Karpas-422 (cell line): ENCODE measurements around the gene ITPRIP. TPM values are rescaled to one million over a fixed set of nuclear protein-coding genes. Genes with fewer than 3 reads are reported as not detected.
A peak's percentile ranks its signal among the peaks of the same experiment; 100 is the strongest.

Experiments used
- DNase-seq: peaks from one replicate; pipeline ENCODE4 v3.0.0-alpha.2; 2015
- H2AFZ ChIP-seq: fragments of 200-600 bp; sonication (generic); 2 replicates; pipeline ENCODE4 v1.6.1; 2014; ENCODE audit warnings: antibody characterized with exemption, low read length, mixed read lengths
- H3K27ac ChIP-seq: fragments of 200-600 bp; sonication (generic); 2 replicates; pipeline ENCODE4 v1.5.1; 2014; ENCODE audit warnings: mild to moderate bottlenecking, low read length, moderate library complexity
- H3K27me3 ChIP-seq: fragments of 200-600 bp; sonication (generic); 2 replicates; pipeline ENCODE4 v1.6.1; 2014; ENCODE audit warnings: low read length, mixed read lengths
- H3K36me3 ChIP-seq: fragments of 200-600 bp; sonication (generic); 2 replicates; pipeline ENCODE4 v1.6.1; 2014; ENCODE audit warnings: low read length, mixed read lengths; ENCODE audit not compliant: insufficient read depth
- H3K4me1 ChIP-seq: fragments of 200-600 bp; sonication (generic); 2 replicates; pipeline ENCODE4 v1.6.1; 2014; ENCODE audit warnings: mild to moderate bottlenecking, low read length, mixed read lengths
- H3K4me2 ChIP-seq: fragments of 200-600 bp; sonication (generic); 2 replicates; pipeline ENCODE4 v1.6.1; 2014; ENCODE audit warnings: low read length, low read depth, mild to moderate bottlenecking; ENCODE audit not compliant: poor library complexity, severe bottlenecking
- H3K4me3 ChIP-seq: fragments of 200-600 bp; sonication (generic); 2 replicates; pipeline ENCODE4 v1.5.1; 2014; ENCODE audit warnings: mild to moderate bottlenecking, antibody characterized with exemption, low read length, mixed read lengths
- H3K79me2 ChIP-seq: fragments of 200-600 bp; sonication (generic); 2 replicates; pipeline ENCODE4 v1.6.1; 2014; ENCODE audit warnings: mild to moderate bottlenecking, low read length, mixed read lengths
- H3K9ac ChIP-seq: fragments of 200-600 bp; sonication (generic); 2 replicates; pipeline ENCODE4 v1.6.0; 2014; ENCODE audit warnings: low read length
- H3K9me2 ChIP-seq: fragments of 200-600 bp; sonication (generic), shearing (Covaris generic); replicated peaks from 2 replicates; pipeline ENCODE4 v1.6.0; 2014; ENCODE audit warnings: mild to moderate bottlenecking, low read length, moderate library complexity; ENCODE audit not compliant: insufficient read depth
- H3K9me3 ChIP-seq: fragments of 300-700, 200-600 bp; sonication (generic); 2 replicates; pipeline ENCODE4 v1.6.1; 2014; ENCODE audit warnings: low read length, mixed read lengths
- H4K20me1 ChIP-seq: fragments of 200-600 bp; sonication (generic); 2 replicates; pipeline ENCODE4 v1.6.1; 2014; ENCODE audit warnings: mild to moderate bottlenecking, antibody characterized with exemption, low read length, low read depth; ENCODE audit not compliant: insufficient read depth
- total RNA-seq: library from RNA; depleted of rRNA; stranded (reverse); fragments of >200 nt; shearing (Covaris generic); gene quantifications from 2 replicates; pipeline ENCODE4 v1.2.3, GENCODE V29; 2014; ENCODE audit warnings: low replicate concordance

ITPRIP gene
- total RNA-seq, 1 experiment from 2014 or later: 4.5 TPM

- Histone ChIP-seq H3K9me3 (no peaks in the 10 kb centered on the region), H3K4me2 (no peak overlapping the region), H3K9ac (no peak overlapping the region), H3K36me3 (no peaks in the 10 kb centered on the region), H3K4me3 (no peak overlapping the region), H2AFZ (no peak overlapping the region), H3K9me2 (no peaks in the 10 kb centered on the region), H3K27me3 (no peaks in the 10 kb centered on the region), H3K4me1 (peaks cover 5% of the 10 kb centered on the region), H4K20me1 (no peaks in the 10 kb centered on the region), H3K79me2 (no peaks in the 10 kb centered on the region), H3K27ac (no peak overlapping the region)
- no peak for DNase-seq
Observed at GRCh38 chr10:104279550-104280259, 58.6 kb downstream of the ITPRIP start.

- H3K9ac ChIP-seq: no peak overlapping the region
- DNase-seq: no peak
- H3K4me1 ChIP-seq: peaks cover 8% of the 10 kb centered on the region
- no peaks in the 10 kb centered on the region for H4K20me1 ChIP-seq
- no peaks in the 10 kb centered on the region for H3K9me2 ChIP-seq
- H3K9me3 ChIP-seq: no peaks in the 10 kb centered on the region
- H3K4me2 ChIP-seq: no peak overlapping the region
- H3K79me2 ChIP-seq: no peaks in the 10 kb centered on the region
- H2AFZ ChIP-seq: no peak overlapping the region
- no peaks in the 10 kb centered on the region for H3K27me3 ChIP-seq
- H3K27ac ChIP-seq: no peak overlapping the region
- no peaks in the 10 kb centered on the region for H3K36me3 ChIP-seq
- no peak overlapping the region for H3K4me3 ChIP-seq
Observed at GRCh38 chr10:104277785-104278184, 60.5 kb downstream of the ITPRIP start.

DNA sequence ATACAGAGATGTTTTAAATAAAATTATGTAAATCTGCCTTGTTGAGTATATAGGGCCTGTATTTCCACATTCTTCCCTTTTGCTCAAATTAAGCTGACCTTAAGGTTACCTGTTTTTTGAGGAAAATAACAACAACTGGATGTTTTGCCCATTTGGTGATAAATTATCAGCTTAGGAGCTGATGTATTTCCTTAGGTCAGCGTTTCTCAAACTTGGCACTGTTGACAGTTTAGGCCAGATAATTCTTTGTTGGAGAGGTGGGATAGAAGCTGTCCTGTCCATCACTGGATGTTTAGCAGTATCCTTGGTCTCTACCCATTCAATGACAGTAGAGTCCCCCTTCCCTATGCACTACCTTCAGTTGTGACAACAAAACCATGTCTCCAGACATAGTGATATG is 62.1 kb downstream of the ITPRIP start:
- H3K79me2 ChIP-seq: no peaks in the 10 kb centered on the region
- no peaks in the 10 kb centered on the region for H3K36me3 ChIP-seq
- no peaks in the 10 kb centered on the region for H4K20me1 ChIP-seq
- H2AFZ ChIP-seq: no peak overlapping the region
- no peak overlapping the region for H3K4me2 ChIP-seq
- H3K4me3 ChIP-seq: no peak overlapping the region
- no peaks in the 10 kb centered on the region for H3K9me3 ChIP-seq
- H3K27me3 ChIP-seq: no peaks in the 10 kb centered on the region
- H3K27ac ChIP-seq: no peak overlapping the region
- no peaks in the 10 kb centered on the region for H3K9me2 ChIP-seq
- H3K4me1 ChIP-seq: peaks cover 8% of the 10 kb centered on the region
- no peak for DNase-seq
- H3K9ac ChIP-seq: no peak overlapping the region

- Histone ChIP-seq H2AFZ (peak overlapping the region; percentile 89), H3K27me3 (no peaks in the 10 kb centered on the region), H3K27ac (no peak overlapping the region), H3K4me2 (peak overlapping the region; percentile 55), H4K20me1 (no peaks in the 10 kb centered on the region), H3K9me3 (no peaks in the 10 kb centered on the region), H3K4me3 (peak overlapping the region; percentile 29; the same call in 1 of the 2 replicates), H3K4me1 (peaks cover 13% of the 10 kb centered on the region), H3K79me2 (no peaks in the 10 kb centered on the region), H3K9me2 (no peaks in the 10 kb centered on the region), H3K36me3 (no peaks in the 10 kb centered on the region), H3K9ac (peak overlapping the region; percentile 61)
- DNase-seq: peak; percentile 73
Observed at GRCh38 chr10:104274762-104275721, 63.2 kb downstream of the ITPRIP start.

- DNase-seq: no peak
- Histone ChIP-seq H3K4me3 (no peak overlapping the region), H2AFZ (peak overlapping the region; percentile 89), H3K27ac (no peak overlapping the region), H3K27me3 (no peaks in the 10 kb centered on the region), H3K9me3 (no peaks in the 10 kb centered on the region), H3K9me2 (no peaks in the 10 kb centered on the region), H3K4me2 (peak overlapping the region; percentile 55), H3K79me2 (no peaks in the 10 kb centered on the region), H3K36me3 (no peaks in the 10 kb centered on the region), H3K4me1 (peaks cover 21% of the 10 kb centered on the region), H4K20me1 (no peaks in the 10 kb centered on the region), H3K9ac (peak overlapping the region; percentile 61)
Observed at GRCh38 chr10:104273899-104274575, 64.2 kb downstream of the ITPRIP start.

DNA sequence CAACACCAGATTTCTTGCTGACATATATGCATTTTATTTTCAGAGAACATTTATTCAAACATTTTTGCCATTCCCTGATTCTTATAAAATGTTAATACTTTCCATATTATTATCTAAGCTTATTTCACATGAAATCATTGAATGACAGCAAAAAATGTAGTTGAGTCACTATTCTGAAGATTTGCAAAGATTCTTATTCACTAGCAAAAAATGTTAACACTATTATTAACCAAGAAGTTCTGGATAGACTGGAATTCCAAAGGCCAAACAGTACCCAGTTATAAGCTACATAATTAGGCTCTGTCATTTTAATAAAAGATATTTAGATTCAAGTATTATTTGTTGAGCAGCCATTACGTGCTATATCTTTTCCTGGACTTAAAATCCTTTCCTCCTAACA is 65.0 kb downstream of the ITPRIP start:
- no peak overlapping the region for H3K4me2 ChIP-seq
- DNase-seq: no peak
- 0 out of 2 replicates have a peak, but pooled peaks cover 3% of the 10 kb centered on the region for H4K20me1 ChIP-seq
- no peak overlapping the region for H3K4me3 ChIP-seq
- H3K4me1 ChIP-seq: peaks cover 21% of the 10 kb centered on the region
- H3K9me2 ChIP-seq: no peaks in the 10 kb centered on the region
- no peaks in the 10 kb centered on the region for H3K36me3 ChIP-seq
- no peak overlapping the region for H3K27ac ChIP-seq
- peaks cover 5% of the 10 kb centered on the region for H3K79me2 ChIP-seq
- H3K9me3 ChIP-seq: no peaks in the 10 kb centered on the region
- H3K9ac ChIP-seq: no peak overlapping the region
- H3K27me3 ChIP-seq: no peaks in the 10 kb centered on the region
- H2AFZ ChIP-seq: no peak overlapping the region

DNA sequence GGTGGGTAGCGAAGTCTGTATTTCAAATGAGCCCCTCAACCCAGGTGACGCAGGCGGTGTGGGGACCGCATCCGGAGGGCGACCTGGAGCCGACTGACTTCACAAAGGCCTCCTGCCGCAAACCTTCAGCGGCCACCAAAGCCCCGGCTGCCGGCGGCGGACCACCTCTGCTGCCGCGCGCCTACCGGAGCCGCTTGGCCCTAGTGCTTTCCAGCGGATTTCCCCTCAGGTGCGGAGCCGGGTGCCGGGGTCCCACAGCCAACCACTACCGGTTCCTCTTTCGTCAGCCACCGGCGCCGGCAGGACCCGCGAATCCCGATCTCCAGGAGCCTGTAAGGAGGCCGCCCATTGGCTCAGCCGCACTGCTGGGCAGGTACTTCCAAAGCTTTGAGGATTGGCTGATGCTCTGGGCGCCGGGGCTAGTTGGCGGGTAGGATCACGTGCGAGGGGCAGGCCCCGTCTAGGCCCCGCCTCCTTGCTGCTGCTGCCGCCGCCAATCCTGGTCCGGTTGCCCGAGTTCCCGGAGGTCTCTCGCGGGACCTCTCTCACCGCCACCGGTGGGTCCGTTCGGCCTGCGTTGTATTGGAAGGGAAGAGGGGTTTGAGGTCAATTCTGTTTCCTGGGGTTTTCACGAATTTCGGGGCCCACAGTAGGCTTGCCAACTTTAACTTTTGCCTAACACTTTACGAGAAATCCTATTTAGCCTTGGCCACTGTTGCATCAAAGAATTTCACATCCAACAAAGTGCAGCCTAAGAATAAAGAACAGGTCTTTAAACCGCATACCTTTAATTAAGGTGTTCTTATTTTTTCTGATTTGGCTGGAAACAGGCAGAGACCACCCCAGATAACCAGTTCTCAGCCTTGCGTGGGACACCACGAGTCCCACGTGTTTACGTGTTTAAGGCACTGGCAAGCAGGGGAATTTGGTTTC is 69.3 kb downstream of the ITPRIP start, which contains the start of gene GSTO2:
Gene GSTO2, plus strand, starts transcription at position 472 of the 933 bp plus-strand sequence. CDS start 5,732 bp downstream, outside the sequence.
- Histone ChIP-seq H3K36me3 (peaks cover 24% of the 10 kb centered on the region), H3K9ac (peak within 1 kb of the TSS; percentile 92), H2AFZ (peak within 1 kb of the TSS; percentile 93), H3K79me2 (peaks cover 48% of the 10 kb centered on the region), H3K9me2 (no peaks in the 10 kb centered on the region), H3K9me3 (no peaks in the 10 kb centered on the region), H4K20me1 (0 out of 2 replicates have a peak, but pooled peaks cover 6% of the 10 kb centered on the region), H3K27ac (no peak within 1 kb of the TSS), H3K4me1 (peaks cover 28% of the 10 kb centered on the region), H3K4me3 (peak within 1 kb of the TSS; percentile 98), H3K27me3 (no peaks in the 10 kb centered on the region), H3K4me2 (peak within 1 kb of the TSS; percentile 99)
- peak; percentile 99 for DNase-seq
